BE2C (cell line): ENCODE results near the gene SYK.

Source experiments
- DNase-seq: peaks from one replicate; pipeline ENCODE4 v3.0.0-alpha.2; 2020
- H3K27me3 ChIP-seq: fragments of 250-450 bp; sonication (Bioruptor Pico); 2 replicates; pipeline ENCODE4 v1.5.1; 2020; ENCODE audit warnings: mild to moderate bottlenecking
- H3K36me3 ChIP-seq: fragments of 250-450 bp; sonication (Bioruptor Pico); 2 replicates; pipeline ENCODE4 v1.5.1; 2020; ENCODE audit warnings: mild to moderate bottlenecking
- H3K4me1 ChIP-seq: fragments of 250-450 bp; sonication (Bioruptor Pico); 2 replicates; pipeline ENCODE4 v1.5.1; 2020
- H3K4me3 ChIP-seq: 2 replicates; pipeline ENCODE4 v1.5.1; 2011; ENCODE audit warnings: low read depth, low read length
- H3K9me3 ChIP-seq: fragments of 250-450 bp; sonication (Bioruptor Pico); 2 replicates; pipeline ENCODE4 v1.5.1; 2020
- TF ChIP-seq, protein P1 (sequence below): IDR thresholded peaks from 2 replicates; pipeline ENCODE4 v1.5.1; 2012; ENCODE audit warnings: mild to moderate bottlenecking, low read depth, low read length

The SYK gene

GRCh38 chr9:90770927-90771326 lies 30.7 kb upstream of the SYK start:
- Histone ChIP-seq H3K9me3 (no peaks in the 10 kb centered on the region), H3K27me3 (0 out of 2 replicates have a peak, but pooled peaks cover 2% of the 10 kb centered on the region), H3K36me3 (no peaks in the 10 kb centered on the region), H3K4me1 (no peaks in the 10 kb centered on the region), H3K4me3 (no peak overlapping the region)
- TF ChIP-seq, protein P1, sequence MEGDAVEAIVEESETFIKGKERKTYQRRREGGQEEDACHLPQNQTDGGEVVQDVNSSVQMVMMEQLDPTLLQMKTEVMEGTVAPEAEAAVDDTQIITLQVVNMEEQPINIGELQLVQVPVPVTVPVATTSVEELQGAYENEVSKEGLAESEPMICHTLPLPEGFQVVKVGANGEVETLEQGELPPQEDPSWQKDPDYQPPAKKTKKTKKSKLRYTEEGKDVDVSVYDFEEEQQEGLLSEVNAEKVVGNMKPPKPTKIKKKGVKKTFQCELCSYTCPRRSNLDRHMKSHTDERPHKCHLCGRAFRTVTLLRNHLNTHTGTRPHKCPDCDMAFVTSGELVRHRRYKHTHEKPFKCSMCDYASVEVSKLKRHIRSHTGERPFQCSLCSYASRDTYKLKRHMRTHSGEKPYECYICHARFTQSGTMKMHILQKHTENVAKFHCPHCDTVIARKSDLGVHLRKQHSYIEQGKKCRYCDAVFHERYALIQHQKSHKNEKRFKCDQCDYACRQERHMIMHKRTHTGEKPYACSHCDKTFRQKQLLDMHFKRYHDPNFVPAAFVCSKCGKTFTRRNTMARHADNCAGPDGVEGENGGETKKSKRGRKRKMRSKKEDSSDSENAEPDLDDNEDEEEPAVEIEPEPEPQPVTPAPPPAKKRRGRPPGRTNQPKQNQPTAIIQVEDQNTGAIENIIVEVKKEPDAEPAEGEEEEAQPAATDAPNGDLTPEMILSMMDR: no peak
- no peak for DNase-seq

DNA sequence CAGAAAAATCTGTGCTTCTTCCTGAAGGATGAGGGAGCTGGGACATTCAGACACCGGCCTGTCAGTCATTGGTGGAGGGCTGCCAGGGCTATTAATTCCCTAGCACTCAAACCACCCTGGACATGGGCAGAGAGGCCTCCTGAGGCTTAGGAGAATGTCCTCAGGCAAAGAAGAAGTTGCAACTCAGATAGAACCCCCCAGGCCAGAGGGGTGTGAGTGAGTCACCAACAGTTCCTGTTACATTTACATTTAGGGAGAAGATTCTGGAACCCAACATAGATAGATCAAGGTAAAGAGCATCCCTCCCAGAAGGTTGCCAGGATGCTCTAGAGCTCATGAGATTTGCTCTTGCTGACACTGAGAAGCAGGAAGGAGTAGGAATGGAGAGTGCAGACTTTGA lies 29.2 kb upstream of the SYK start:
- Histone ChIP-seq H3K36me3 (no peaks in the 10 kb centered on the region), H3K9me3 (no peaks in the 10 kb centered on the region; the same call in 1 of the 2 replicates), H3K4me3 (no peak overlapping the region), H3K4me1 (no peaks in the 10 kb centered on the region), H3K27me3 (0 out of 2 replicates have a peak, but pooled peaks cover 2% of the 10 kb centered on the region)
- no peak for DNase-seq
- TF ChIP-seq, protein P1: no peak

DNA sequence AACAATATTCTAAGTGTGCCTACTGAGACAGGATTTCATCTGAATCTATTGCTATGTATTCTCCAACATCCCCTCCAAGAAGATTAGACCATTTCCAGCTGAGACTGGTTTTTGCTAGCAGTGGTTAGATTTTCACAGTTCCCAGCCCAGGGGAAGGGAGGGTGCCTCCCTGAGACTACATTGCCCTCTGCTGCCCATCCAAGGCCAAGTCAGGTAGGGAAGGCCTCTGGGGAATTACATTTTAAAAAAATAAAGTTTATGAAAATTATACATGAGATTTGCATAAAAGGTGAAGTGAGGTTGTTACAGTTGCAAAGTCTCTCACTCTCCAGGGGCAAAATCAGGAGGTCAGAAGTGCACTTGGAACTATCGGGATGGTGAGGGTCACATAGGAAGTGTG lies 28.0 kb upstream of the SYK start:
- TF ChIP-seq, protein P1: peak; percentile 50; the same call in 1 of the 2 replicates
- Histone ChIP-seq H3K27me3 (0 out of 2 replicates have a peak, but pooled peaks cover 2% of the 10 kb centered on the region), H3K9me3 (no peaks in the 10 kb centered on the region; the same call in 1 of the 2 replicates), H3K36me3 (no peaks in the 10 kb centered on the region), H3K4me3 (no peak overlapping the region), H3K4me1 (no peaks in the 10 kb centered on the region)
- peak; percentile 16 for DNase-seq

GRCh38 chr9:90774071-90774470 lies 27.5 kb upstream of the SYK start:
- no peak for DNase-seq
- Histone ChIP-seq H3K4me3 (no peak overlapping the region), H3K9me3 (no peaks in the 10 kb centered on the region; the same call in 1 of the 2 replicates), H3K27me3 (0 out of 2 replicates have a peak, but pooled peaks cover 2% of the 10 kb centered on the region), H3K4me1 (no peaks in the 10 kb centered on the region), H3K36me3 (no peaks in the 10 kb centered on the region)
- TF ChIP-seq, protein P1: no peak

GRCh38 chr9:90774682-90775081 lies 26.9 kb upstream of the SYK start:
- H3K9me3 ChIP-seq: no peaks in the 10 kb centered on the region; the same call in 1 of the 2 replicates
- no peaks in the 10 kb centered on the region for H3K4me1 ChIP-seq
- H3K4me3 ChIP-seq: no peak overlapping the region
- TF ChIP-seq, protein P1: no peak
- DNase-seq: no peak
- H3K36me3 ChIP-seq: no peaks in the 10 kb centered on the region
- 0 out of 2 replicates have a peak, but pooled peaks cover 2% of the 10 kb centered on the region for H3K27me3 ChIP-seq

DNA sequence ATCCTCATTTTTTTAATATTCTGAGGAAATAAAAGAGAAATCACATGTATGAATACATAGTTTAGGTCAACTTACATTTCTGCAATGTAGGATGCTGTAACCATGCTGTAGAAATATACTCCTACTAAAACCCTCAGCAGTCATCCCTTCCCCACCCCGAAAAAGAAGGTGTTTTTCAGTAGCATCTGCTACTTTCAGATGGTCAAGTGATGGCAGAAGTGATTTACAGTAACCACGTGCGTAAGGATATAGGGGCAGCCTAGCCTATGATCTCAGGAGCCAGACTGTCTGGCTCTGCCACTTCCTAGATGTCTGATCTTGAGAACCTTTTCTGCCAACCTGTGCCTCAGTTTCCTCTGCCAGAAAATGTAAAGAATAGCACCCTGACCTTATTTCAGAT lies 26.0 kb upstream of the SYK start:
- no peak overlapping the region for H3K4me3 ChIP-seq
- H3K27me3 ChIP-seq: 0 out of 2 replicates have a peak, but pooled peaks cover 2% of the 10 kb centered on the region
- H3K36me3 ChIP-seq: no peaks in the 10 kb centered on the region
- H3K4me1 ChIP-seq: no peaks in the 10 kb centered on the region
- H3K9me3 ChIP-seq: no peaks in the 10 kb centered on the region; the same call in 1 of the 2 replicates
- TF ChIP-seq, protein P1: no peak
- DNase-seq: no peak
